HepG2 (cell line): ENCODE data around the gene COASY. TPM values are rescaled to one million over a fixed set of nuclear protein-coding genes. Genes with fewer than 3 reads are reported as not detected.

Experiments
- BRD4 ChIP-seq: sonication (generic); formaldehyde crosslinking; IDR thresholded peaks from 2 replicates; pipeline ENCODE4 v1.4.0; 2020; ENCODE audit warnings: missing genetic modification reagents
- DNMT3B ChIP-seq: conservative IDR thresholded peaks from 2 replicates; pipeline ENCODE4 v1.6.1; 2016; ENCODE audit warnings: missing biosample characterization, control low read depth
- HDAC1 ChIP-seq: sonication (generic); formaldehyde crosslinking; IDR thresholded peaks from 2 replicates; pipeline ENCODE4 v1.5.1; 2020; ENCODE audit warnings: mild to moderate bottlenecking, missing genetic modification reagents
- HHEX ChIP-seq: IDR thresholded peaks from 2 replicates; pipeline ENCODE4 v1.6.1; 2016; ENCODE audit warnings: control low read depth
- HNF4A ChIP-seq: sonication (generic); formaldehyde crosslinking; IDR thresholded peaks from 2 replicates; pipeline ENCODE4 v1.4.0; 2020; ENCODE audit warnings: missing genetic modification reagents
- HNF4G ChIP-seq, 2 experiments: sonication (generic) in 1 of 2; formaldehyde crosslinking in 1 of 2; IDR thresholded peaks; 2 replicates each; pipeline versions ENCODE4 v1.4.0 to v1.6.1; 2011 to 2020; ENCODE audit warnings: borderline replicate concordance in 2 of 2, low read depth in 2 of 2, mild to moderate bottlenecking in 2 of 2, low read length in 1 of 2, missing genetic modification reagents in 1 of 2, moderate library complexity in 1 of 2
- HOXA3 ChIP-seq: sonication (generic); formaldehyde crosslinking; IDR thresholded peaks from 2 replicates; pipeline ENCODE4 v1.5.0; 2020; ENCODE audit warnings: missing genetic modification reagents
- HOXA7 ChIP-seq: sonication (generic); formaldehyde crosslinking; IDR thresholded peaks from 2 replicates; pipeline ENCODE4 v1.8.1; 2022; ENCODE audit warnings: mild to moderate bottlenecking, missing genetic modification reagents, moderate library complexity
- MNT ChIP-seq: fragments of 450-650 bp; IDR thresholded peaks from 2 replicates; pipeline ENCODE4 v1.6.1; 2016
- POLR2G ChIP-seq: fragments of 200-400 bp; formaldehyde crosslinking; IDR thresholded peaks from 2 replicates; pipeline ENCODE4 v1.6.1; 2018; ENCODE audit warnings: mild to moderate bottlenecking, low read depth, low read length, moderate library complexity
- RBFOX2 ChIP-seq: fragments of 200-400 bp; formaldehyde crosslinking; IDR thresholded peaks from 2 replicates; pipeline ENCODE4 v1.6.1; 2017; ENCODE audit warnings: low read depth, mild to moderate bottlenecking, low read length
- SPEN ChIP-seq: sonication (generic); formaldehyde crosslinking; IDR thresholded peaks from 2 replicates; pipeline ENCODE4 v1.5.1; 2020; ENCODE audit warnings: low read depth, mild to moderate bottlenecking, missing genetic modification reagents
- STAG1 ChIP-seq: sonication (generic); formaldehyde crosslinking; IDR thresholded peaks from 2 replicates; pipeline ENCODE4 v1.4.0; 2020; ENCODE audit warnings: missing genetic modification reagents
- ZBTB33 ChIP-seq: sonication (generic); formaldehyde crosslinking; IDR thresholded peaks from 2 replicates; pipeline ENCODE4 v1.4.0; 2020; ENCODE audit warnings: missing genetic modification reagents
- ZNF121 ChIP-seq: sonication (generic); formaldehyde crosslinking; IDR thresholded peaks from 2 replicates; pipeline ENCODE4 v1.5.0; 2020; ENCODE audit warnings: mild to moderate bottlenecking, missing genetic modification reagents
- ZNF124 ChIP-seq: sonication (generic); formaldehyde crosslinking; IDR thresholded peaks from 2 replicates; pipeline ENCODE4 v1.4.0; 2020; ENCODE audit warnings: missing genetic modification reagents
- ZNF251 ChIP-seq: sonication (generic); formaldehyde crosslinking; IDR thresholded peaks from 2 replicates; pipeline ENCODE4 v1.9.0; 2021; ENCODE audit warnings: mild to moderate bottlenecking, missing genetic modification reagents
- ZNF276 ChIP-seq: sonication (generic); formaldehyde crosslinking; IDR thresholded peaks from 2 replicates; pipeline ENCODE4 v1.4.0; 2020; ENCODE audit warnings: mild to moderate bottlenecking, low read depth, missing genetic modification reagents
- ZNF335 ChIP-seq: sonication (generic); formaldehyde crosslinking; IDR thresholded peaks from 2 replicates; pipeline ENCODE4 v1.4.0; 2020; ENCODE audit warnings: missing genetic modification reagents
- ZNF512B ChIP-seq: sonication (generic); formaldehyde crosslinking; IDR thresholded peaks from 2 replicates; pipeline ENCODE4 v1.5.1; 2020; ENCODE audit warnings: missing genetic modification reagents, mild to moderate bottlenecking, borderline replicate concordance
- ZNF530 ChIP-seq: sonication (generic); formaldehyde crosslinking; IDR thresholded peaks from 2 replicates; pipeline ENCODE4 v1.5.0; 2020; ENCODE audit warnings: low read depth, mild to moderate bottlenecking, missing genetic modification reagents
- ZNF563 ChIP-seq: sonication (generic); formaldehyde crosslinking; IDR thresholded peaks from 2 replicates; pipeline ENCODE4 v1.8.0; 2022; ENCODE audit warnings: mild to moderate bottlenecking, moderate library complexity, missing genetic modification reagents
- polyA plus RNA-seq, 8 experiments: library from polyadenylated mRNA; depleted of rRNA in 3 of 8; stranded (reverse) in 7 of 8; unstranded in 1 of 8; fragments of >200 nt; fragmentation: Illumina TruSeq in 4 of 8; extraction: Trizol in 4 of 8; gene quantifications; 2 replicates each; pipeline versions ENCODE4 v1.2.1 to v1.2.3, GENCODE V29; 2011 to 2016; ENCODE audit warnings: low read depth in 4 of 8, missing spikeins in 1 of 8, mixed read lengths in 1 of 8; ENCODE audit not compliant: insufficient read depth in 1 of 8
- total RNA-seq, 5 experiments: library from RNA; depleted of rRNA; stranded (reverse); fragments of >200 nt; fragmentation: Illumina TruSeq; extraction: Trizol; gene quantifications; 2 replicates each; pipeline ENCODE4 v1.2.3, GENCODE V29; 2016; ENCODE audit warnings: low read depth in 1 of 5

COASY gene
- total and polyA plus RNA-seq, 2 of the 13 experiments (the other 11 are each of a cell fraction or from before 2014, with no cell fraction given): 90.7 to 125 TPM

- TF ChIP-seq HNF4G (IDR thresholded peaks at IDR 0.05; ENCODE audit: borderline replicate concordance, low read depth, low read length) (peak; percentile 92), HNF4G (CRISPR knock-in tag; IDR thresholded peaks at IDR 0.05; ENCODE audit: borderline replicate concordance, low read depth) (peak; percentile 84; the same call in 1 of the 2 replicates), POLR2G (peak; percentile 54), BRD4 (CRISPR knock-in tag) (no peak), ZBTB33 (CRISPR knock-in tag) (peak; percentile 71; the same call in 1 of the 2 replicates), ZNF276 (no peak), HOXA3 (CRISPR knock-in tag) (peak; percentile 89), DNMT3B (CRISPR knock-in tag) (no peak), SPEN (CRISPR knock-in tag) (peak; percentile 56; the same call in 1 of the 2 replicates), ZNF563 (CRISPR knock-in tag) (no peak), MNT (no peak), HHEX (CRISPR knock-in tag) (no peak), HDAC1 (CRISPR knock-in tag) (peak; percentile 74), HOXA7 (CRISPR knock-in tag) (no peak), ZNF335 (CRISPR knock-in tag) (0 out of 2 replicates have a peak, but pooled peaks have one; percentile 51), HNF4A (CRISPR knock-in tag) (peak; percentile 96), ZNF251 (CRISPR knock-in tag) (no peak), STAG1 (CRISPR knock-in tag) (no peak), ZNF121 (CRISPR knock-in tag) (peak; percentile 98), ZNF124 (CRISPR knock-in tag) (peak; percentile 74; the same call in 1 of the 2 replicates), RBFOX2 (no peak), ZNF512B (CRISPR knock-in tag) (no peak), ZNF530 (CRISPR knock-in tag) (no peak)
Observed at GRCh38 chr17:42564815-42565522, 3.0 kb downstream of the COASY start (continued).
